Activated CD8-positive, alpha-beta memory T cell treated with anti-CD3 and anti-CD28 coated beads for 24 hours (primary cell): ENCODE results near the gene SLC44A5.

Experiments used
- DNase-seq: peaks from one replicate; pipeline ENCODE4 v3.0.0-alpha.2; 2020

Gene SLC44A5

DNA sequence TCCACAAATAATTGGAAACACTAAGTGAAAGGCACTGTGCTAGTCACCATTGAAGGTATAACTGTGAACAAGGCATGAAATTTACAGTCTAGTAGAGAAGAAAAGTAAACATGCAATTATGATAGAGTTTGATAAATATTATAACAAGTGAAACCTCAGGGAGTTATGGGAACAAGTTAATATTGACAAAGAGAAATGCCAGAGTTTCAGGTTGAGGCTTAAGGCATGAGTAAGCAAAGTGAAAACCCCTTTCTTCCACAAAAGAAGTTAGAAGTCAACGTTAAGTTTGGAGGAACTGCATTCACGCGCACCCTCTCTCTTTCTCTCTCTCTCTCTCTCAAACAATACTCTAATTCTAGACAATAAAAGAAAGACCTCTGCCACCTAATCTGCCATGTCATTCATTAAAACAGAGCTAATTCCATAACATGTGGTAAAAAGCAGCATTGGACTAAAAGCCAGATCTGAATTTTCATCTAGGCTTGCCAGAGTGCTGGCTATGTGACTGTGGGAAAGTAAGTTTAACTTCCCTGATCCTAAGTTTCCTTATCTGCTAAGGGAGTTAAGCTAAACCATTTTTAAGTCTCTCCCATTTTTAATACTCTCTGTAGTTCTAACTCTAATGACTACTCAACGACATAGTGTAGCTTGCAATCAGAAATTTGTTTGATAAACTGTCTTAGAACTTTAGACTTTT lies 22.0 kb downstream of the SLC44A5 start:
- DNase-seq = no peak

DNA sequence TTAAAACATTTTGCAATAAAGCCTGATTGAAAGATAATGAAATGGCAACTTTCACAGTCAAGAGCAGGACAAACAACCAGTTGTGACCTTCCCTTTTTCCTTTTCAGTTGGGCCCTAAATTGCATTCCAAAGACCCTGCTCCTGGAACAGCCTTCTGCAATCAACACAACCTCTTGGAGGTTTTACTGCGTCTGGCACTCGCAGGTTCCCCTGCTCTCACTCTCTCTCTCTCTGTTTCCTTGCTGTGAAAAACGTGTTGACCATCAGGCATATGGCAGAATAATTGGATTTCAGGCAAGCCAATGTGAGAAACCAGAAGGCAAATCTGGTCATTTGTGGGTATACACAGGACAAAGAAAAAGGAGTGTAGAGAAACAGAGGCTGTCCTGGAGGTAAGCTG lies 23.2 kb downstream of the SLC44A5 start:
- DNase-seq = no peak

- no peak for DNase-seq
Measured at GRCh38 chr1:75583282-75583681, 27.6 kb downstream of the SLC44A5 start.

DNA sequence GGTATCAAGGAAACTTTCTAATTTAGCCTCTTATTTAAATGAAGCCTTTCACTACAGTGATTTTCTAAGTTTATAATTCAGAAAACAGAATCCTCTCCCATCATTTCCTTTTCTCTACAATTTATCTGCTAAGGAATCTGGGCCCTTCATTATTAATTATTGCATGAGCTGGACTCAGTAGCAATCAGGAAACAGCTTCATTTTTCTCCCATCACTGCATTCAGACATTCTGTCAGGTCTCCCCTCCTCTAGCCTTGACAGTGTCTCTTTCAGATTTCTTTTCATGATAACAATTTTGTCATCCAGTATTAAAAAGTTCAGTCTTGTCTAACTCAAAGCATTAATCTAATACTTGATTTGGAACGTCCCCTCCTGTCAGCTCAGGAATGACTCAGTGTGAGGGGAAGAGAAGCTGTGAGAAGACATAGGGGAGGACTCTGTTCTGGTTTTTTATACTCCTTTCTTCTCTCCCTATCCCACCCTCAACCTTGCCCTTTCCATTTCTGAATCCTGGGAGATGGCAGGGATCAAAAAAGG lies 28.1 kb downstream of the SLC44A5 start:
- no peak for DNase-seq

DNA sequence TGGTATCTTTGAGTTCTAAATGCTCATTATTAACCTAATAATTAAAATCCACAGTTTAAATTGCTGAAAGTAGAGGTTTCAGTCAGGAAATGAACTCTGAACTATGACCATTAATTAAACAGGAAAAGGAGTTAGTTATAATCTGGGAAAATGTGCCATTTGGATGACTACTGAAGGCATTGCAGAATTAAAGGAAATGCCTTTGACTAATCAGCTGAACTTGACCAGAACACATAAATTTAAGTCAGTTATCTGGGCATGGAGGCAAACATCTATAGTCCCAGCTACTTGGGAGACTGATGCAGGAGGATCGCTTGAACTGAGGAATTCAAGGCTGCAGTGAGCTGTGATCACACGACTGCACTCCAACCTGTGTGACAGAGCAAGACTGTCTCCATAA lies 31.9 kb downstream of the SLC44A5 start:
- DNase-seq = no peak

DNA sequence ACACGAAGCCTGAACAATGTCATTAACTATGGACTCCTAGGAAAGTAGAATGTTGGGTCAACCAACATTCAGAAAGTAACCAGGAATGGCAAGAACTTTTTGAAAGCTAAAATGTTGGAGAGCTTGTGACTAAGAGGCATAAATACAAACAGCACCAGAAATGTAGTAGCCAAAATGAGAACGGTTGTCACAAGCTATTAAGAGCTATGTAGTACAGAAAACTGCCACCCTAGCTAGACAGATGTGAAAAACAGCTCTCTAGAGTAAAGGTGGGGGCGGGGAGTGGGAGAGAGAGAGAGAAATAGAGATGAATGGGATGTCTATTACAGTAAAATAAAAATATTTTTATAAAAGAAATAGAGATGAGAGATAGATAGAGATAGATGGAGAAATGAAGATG lies 35.1 kb downstream of the SLC44A5 start:
- no peak for DNase-seq

GRCh38 chr1:75567191-75567590 lies 43.7 kb downstream of the SLC44A5 start:
- DNase-seq = no peak

- DNase-seq = no peak
Measured at GRCh38 chr1:75559800-75560199, 51.1 kb downstream of the SLC44A5 start.

GRCh38 chr1:75559136-75559535 lies 51.8 kb downstream of the SLC44A5 start:
- DNase-seq = no peak

DNA sequence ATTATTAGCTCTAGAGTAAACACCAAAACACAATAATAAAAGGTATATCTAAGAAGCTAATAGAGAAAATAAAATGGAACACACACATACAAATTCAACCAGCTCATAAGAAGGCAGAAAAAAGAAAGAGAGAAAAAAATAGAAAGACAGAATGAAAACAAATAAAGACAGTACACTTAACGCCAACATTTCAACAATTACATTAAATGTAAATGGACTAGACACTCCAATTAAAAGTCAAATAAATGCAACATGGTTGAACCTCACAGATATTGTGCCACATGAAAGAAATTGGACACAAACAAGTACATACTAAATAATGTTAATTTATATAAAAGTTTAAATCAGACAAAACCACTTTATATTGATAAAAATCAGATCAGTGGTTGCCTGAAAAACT lies 56.0 kb downstream of the SLC44A5 start:
- DNase-seq = no peak

DNA sequence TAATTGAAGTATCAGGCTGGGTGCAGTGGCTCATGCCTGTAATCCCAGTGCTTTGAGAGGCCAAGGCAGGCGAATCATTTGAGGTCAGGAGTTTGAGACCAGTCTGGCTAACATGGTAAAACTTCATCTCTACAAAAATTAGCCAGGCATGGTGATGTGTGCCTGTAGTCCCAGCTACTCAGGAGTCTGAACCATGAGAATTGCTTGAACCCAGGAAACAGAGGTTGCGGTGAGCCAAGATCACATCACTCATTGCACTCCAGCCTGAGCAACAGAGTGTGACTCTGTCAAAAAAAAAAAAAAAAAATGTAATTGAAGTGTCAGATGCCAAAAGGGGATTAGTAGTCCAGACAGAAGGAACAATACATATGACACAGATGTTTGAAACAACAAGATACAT lies 56.7 kb downstream of the SLC44A5 start:
- no peak for DNase-seq

DNA sequence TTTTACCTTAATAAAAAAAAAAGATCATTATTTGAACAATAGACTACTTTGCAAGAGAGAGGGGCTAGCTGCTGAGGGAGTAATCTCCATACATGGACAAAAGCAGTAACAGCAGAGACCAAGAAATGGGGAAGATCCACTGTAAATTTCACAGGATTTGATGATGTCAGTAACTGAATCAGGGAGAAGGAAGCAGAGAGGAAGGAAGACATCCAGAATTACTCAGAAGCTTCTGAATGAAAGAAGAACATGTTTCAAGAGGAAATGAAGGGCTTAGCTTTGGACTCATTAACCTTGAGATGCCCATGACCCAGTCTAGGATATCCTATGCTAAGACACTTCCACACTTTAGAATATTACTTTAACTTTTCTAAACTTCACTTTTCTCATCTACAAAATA lies 60.4 kb downstream of the SLC44A5 start:
- DNase-seq = no peak

DNA sequence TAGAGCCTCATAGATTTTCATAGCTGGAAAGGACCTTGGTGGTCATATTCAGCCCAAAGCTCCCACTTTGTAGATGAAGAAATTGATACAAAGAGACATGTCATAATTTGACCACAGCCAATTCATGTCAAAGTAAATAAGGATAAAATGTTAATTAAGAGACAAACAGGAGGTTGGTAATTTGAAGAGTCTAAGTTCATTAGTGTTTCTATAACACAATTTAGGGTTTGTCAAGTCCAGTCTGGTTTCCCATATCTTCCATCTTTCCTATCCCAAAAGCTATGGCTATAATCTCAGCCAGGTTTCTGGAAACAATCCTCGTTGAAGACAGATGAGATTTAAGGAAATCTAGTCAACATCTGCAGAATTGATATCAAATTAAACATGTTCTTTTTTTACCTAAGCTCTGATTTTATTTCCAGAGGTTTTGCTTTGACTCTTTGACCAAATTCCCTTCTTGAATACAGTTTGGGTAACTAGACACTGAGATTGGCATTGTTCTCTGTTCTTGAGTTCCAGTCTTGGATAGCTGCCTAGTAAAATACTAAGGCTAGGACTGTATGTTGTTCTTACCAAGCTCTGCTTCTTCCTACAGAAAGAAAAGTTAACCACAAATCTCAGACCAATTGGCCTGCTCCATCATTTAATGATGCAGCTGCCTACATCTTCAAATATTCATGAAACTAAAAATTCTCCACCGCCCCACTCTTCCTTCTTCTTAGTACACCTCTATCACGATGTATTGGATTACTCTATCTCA lies 62.0 kb downstream of the SLC44A5 start:
- no peak for DNase-seq

GRCh38 chr1:75543705-75544104 lies 67.2 kb downstream of the SLC44A5 start:
- DNase-seq = no peak

GRCh38 chr1:75542818-75543570 lies 67.9 kb downstream of the SLC44A5 start:
- DNase-seq = no peak

- DNase-seq = no peak
Measured at GRCh38 chr1:75539230-75540116, 71.4 kb downstream of the SLC44A5 start.

- DNase-seq = no peak
Measured at GRCh38 chr1:75533085-75533484, 77.8 kb downstream of the SLC44A5 start.

DNA sequence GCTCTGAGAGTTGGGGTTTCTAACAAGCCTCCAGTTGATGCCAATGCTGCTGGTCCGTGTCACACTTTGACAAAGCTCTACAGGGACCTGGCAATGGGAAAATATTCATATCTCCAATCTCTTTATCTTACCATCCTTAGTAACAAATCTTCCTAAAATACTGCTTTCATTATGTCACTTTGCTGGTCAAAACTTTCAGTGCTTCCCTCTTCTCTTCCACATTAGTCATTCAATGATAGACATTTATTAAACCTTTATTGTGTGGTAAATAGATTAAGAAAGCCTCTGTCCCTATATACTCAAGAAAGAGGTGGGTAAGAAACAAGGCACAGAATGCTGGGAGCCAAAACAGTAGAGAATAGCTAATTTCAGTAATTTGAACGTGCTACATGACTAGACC lies 79.3 kb downstream of the SLC44A5 start:
- no peak for DNase-seq

GRCh38 chr1:75529488-75529887 lies 81.4 kb downstream of the SLC44A5 start:
- DNase-seq = no peak

DNA sequence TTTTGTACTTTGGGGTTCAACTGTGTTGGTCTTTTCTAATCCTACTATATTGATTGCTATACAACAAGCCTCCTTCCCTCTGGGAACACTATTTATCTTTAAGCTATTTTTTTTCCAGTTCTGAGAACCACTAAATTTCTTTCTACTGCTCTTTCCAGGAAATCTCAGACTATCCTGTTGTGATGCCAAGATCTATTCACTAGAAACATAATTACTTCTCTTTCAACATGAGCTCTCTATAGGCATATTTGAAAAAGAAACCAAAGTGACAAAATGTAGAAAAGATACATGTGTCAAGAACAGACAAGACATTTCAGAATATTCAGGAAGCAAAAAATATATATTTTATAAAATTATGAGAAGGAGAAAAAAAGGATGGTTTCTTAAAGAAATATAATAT lies 82.9 kb downstream of the SLC44A5 start:
- no peak for DNase-seq

DNA sequence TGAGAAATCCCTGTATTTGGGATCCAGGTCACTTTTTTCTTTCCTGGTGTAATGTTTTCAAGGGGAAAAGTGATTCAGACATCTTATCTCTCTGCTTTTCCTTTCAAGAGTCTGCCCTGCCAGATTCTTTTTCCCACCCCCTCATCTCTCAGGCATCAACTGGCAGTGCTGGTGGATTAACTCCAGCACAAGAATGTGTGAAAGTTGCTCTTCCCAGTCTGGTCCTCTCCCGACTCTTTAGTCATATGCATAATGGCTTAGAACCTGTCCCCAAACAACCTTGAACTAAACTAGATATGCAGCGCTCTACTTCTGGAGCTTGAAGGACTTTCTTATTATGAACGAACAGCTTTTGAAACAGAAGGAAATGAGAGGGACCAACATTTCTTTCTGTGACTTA lies 88.5 kb downstream of the SLC44A5 start:
- no peak for DNase-seq

- DNase-seq = no peak
Measured at GRCh38 chr1:75521658-75522057, 89.3 kb downstream of the SLC44A5 start.
